Suprapubic skin (tissue), 3 donors: ENCODE results near the gene C1GALT1.

Experiments
- POLR2AphosphoS5 ChIP-seq, 3 donors: sonication (generic); formaldehyde crosslinking; IDR thresholded peaks; one replicate each; pipeline ENCODE4 v1.6.1; 2017; ENCODE audit warnings: antibody characterized with exemption in 3 of 3
- TF ChIP-seq, protein P1 (sequence below), 2 donors: fragments of 200-600 bp in 1 of 2; fragments of 450-650 bp in 1 of 2; sonication (generic) in 1 of 2; IDR thresholded peaks; one replicate each; pipeline ENCODE4 v1.5.1; 2016 to 2019; ENCODE audit warnings: antibody characterized with exemption in 2 of 2, mild to moderate bottlenecking in 1 of 2, moderate library complexity in 1 of 2

GRCh38 chr7:7226407-7226806, 44.1 kb downstream of the C1GALT1 start:
- TF ChIP-seq, protein P1, sequence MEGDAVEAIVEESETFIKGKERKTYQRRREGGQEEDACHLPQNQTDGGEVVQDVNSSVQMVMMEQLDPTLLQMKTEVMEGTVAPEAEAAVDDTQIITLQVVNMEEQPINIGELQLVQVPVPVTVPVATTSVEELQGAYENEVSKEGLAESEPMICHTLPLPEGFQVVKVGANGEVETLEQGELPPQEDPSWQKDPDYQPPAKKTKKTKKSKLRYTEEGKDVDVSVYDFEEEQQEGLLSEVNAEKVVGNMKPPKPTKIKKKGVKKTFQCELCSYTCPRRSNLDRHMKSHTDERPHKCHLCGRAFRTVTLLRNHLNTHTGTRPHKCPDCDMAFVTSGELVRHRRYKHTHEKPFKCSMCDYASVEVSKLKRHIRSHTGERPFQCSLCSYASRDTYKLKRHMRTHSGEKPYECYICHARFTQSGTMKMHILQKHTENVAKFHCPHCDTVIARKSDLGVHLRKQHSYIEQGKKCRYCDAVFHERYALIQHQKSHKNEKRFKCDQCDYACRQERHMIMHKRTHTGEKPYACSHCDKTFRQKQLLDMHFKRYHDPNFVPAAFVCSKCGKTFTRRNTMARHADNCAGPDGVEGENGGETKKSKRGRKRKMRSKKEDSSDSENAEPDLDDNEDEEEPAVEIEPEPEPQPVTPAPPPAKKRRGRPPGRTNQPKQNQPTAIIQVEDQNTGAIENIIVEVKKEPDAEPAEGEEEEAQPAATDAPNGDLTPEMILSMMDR (IDR thresholded peaks at IDR 0.05), result no peak
- no peak for TF ChIP-seq POLR2AphosphoS5 (IDR thresholded peaks at IDR 0.05)
